GM19023 (cell line): ENCODE data around the gene IMPA2.
"Not testable (repeated sequence)": the region's sequence is repeated elsewhere in the genome, so short reads cannot be mapped to it uniquely, and the experiment has no call there.

Experiments used
- ATAC-seq: cut with Tn5 transposase; IDR thresholded peaks from one replicate; pipeline ENCODE4 v1.9.1; 2021; ENCODE audit warnings: mild to moderate bottlenecking, moderate library complexity; ENCODE audit not compliant: unreplicated experiment

The IMPA2 gene

GRCh38 chr18:11981192-11981542 lies at the start of gene IMPA2:
Gene IMPA2 (plus strand): TSS chr18:11981507. CDS start chr18:11981670, 163 bp downstream.
- ATAC-seq = no peak

- no peak for ATAC-seq
Measured at GRCh38 chr18:11932393-11932792, 48.9 kb upstream of the IMPA2 start.

GRCh38 chr18:11937874-11938478 lies 43.3 kb upstream of the IMPA2 start:
- no peak for ATAC-seq

GRCh38 chr18:11940956-11941355 lies 40.4 kb upstream of the IMPA2 start:
- ATAC-seq = no peak

GRCh38 chr18:11943551-11943950 lies 37.8 kb upstream of the IMPA2 start:
- no peak for ATAC-seq

- no peak for ATAC-seq
Measured at GRCh38 chr18:11944252-11944651, 37.1 kb upstream of the IMPA2 start.

GRCh38 chr18:11944786-11945185 lies 36.5 kb upstream of the IMPA2 start:
- no peak for ATAC-seq

GRCh38 chr18:11945834-11946659 lies 35.3 kb upstream of the IMPA2 start:
- ATAC-seq = not testable (repeated sequence)

GRCh38 chr18:11946756-11947155 lies 34.6 kb upstream of the IMPA2 start:
- peak; percentile 3 for ATAC-seq

GRCh38 chr18:11947214-11948191 lies 33.8 kb upstream of the IMPA2 start:
- ATAC-seq = peak; percentile 89

GRCh38 chr18:11948852-11949523 lies 32.3 kb upstream of the IMPA2 start:
- no peak for ATAC-seq

GRCh38 chr18:11950824-11951223 lies 30.5 kb upstream of the IMPA2 start:
- ATAC-seq = no peak

GRCh38 chr18:11951390-11951851 lies 29.9 kb upstream of the IMPA2 start:
- ATAC-seq = no peak

- no peak for ATAC-seq
Measured at GRCh38 chr18:11953113-11953512, 28.2 kb upstream of the IMPA2 start.

- no peak for ATAC-seq
Measured at GRCh38 chr18:11955239-11956029, 25.9 kb upstream of the IMPA2 start.

- no peak for ATAC-seq
Measured at GRCh38 chr18:11956371-11957308, 24.7 kb upstream of the IMPA2 start.

- no peak for ATAC-seq
Measured at GRCh38 chr18:11957636-11958035, 23.7 kb upstream of the IMPA2 start.

GRCh38 chr18:11959651-11960050 lies 21.7 kb upstream of the IMPA2 start:
- not testable (repeated sequence) for ATAC-seq
